ENCODE data around the gene FBLN2.

DNA sequence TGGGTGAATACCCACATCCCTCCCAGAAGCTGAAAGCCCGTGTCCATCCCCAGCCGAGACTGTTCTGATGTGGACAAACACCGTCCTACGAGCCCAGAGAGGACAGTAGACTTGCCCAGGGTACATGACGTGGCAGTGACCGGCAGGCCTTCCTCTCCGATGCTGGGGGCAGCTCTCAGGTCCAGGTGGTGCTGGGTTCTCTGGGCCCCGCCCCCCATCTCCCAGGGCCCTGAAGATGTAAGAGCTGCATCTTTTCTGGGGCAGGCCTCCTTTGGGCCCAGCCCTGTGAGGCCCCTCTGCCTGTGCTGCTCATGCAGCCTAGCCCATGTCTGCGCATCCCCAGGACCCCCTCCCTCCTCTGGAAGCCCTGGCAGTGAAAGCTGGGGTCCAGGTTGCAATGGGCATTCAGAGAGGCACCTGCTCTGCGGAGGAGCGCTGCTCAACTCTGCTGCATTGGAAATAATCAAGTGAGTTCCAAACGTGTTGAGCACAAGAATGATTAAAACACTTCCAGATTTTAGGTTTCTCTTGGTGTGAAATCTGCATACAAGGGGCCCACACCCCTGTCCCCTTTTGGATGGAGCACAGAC, 71.9 kb downstream of the FBLN2 start:
- no peak for TF ChIP-seq POLR2AphosphoS5 (IDR thresholded peaks at IDR 0.05)
- no peak for TF ChIP-seq POLR2A (IDR thresholded peaks at IDR 0.05)
- TF ChIP-seq, protein P1, sequence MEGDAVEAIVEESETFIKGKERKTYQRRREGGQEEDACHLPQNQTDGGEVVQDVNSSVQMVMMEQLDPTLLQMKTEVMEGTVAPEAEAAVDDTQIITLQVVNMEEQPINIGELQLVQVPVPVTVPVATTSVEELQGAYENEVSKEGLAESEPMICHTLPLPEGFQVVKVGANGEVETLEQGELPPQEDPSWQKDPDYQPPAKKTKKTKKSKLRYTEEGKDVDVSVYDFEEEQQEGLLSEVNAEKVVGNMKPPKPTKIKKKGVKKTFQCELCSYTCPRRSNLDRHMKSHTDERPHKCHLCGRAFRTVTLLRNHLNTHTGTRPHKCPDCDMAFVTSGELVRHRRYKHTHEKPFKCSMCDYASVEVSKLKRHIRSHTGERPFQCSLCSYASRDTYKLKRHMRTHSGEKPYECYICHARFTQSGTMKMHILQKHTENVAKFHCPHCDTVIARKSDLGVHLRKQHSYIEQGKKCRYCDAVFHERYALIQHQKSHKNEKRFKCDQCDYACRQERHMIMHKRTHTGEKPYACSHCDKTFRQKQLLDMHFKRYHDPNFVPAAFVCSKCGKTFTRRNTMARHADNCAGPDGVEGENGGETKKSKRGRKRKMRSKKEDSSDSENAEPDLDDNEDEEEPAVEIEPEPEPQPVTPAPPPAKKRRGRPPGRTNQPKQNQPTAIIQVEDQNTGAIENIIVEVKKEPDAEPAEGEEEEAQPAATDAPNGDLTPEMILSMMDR (IDR thresholded peaks at IDR 0.05), result no peak
